GM21360 (cell line): ENCODE results near the gene NUP210L.
A peak's percentile ranks its signal among the peaks of the same experiment; 100 is the strongest.

Experiments
- ATAC-seq: cut with Tn5 transposase; IDR thresholded peaks from one replicate; pipeline ENCODE4 v1.9.1; 2021; ENCODE audit warnings: mild to moderate bottlenecking, moderate library complexity; ENCODE audit not compliant: unreplicated experiment

The NUP210L gene

DNA sequence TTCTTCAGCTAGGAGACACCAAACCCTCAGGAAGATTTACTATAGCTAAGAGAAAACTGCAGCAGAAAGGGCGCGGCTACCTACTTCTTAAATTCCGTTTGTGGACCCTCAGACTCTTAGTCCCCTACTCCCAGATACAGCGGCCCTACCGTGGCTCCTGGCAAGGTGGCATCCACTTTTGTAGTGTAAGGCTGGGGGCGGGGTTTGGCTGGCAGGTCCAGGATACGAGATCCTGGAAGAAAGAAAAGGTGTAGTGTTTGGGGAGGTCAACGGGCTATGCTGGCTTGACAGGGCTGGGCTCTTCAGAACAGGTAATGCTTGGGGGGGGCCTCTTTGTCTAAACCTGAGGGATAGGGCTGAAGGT is 186.9 kb downstream of the NUP210L start:
- no peak for ATAC-seq

DNA sequence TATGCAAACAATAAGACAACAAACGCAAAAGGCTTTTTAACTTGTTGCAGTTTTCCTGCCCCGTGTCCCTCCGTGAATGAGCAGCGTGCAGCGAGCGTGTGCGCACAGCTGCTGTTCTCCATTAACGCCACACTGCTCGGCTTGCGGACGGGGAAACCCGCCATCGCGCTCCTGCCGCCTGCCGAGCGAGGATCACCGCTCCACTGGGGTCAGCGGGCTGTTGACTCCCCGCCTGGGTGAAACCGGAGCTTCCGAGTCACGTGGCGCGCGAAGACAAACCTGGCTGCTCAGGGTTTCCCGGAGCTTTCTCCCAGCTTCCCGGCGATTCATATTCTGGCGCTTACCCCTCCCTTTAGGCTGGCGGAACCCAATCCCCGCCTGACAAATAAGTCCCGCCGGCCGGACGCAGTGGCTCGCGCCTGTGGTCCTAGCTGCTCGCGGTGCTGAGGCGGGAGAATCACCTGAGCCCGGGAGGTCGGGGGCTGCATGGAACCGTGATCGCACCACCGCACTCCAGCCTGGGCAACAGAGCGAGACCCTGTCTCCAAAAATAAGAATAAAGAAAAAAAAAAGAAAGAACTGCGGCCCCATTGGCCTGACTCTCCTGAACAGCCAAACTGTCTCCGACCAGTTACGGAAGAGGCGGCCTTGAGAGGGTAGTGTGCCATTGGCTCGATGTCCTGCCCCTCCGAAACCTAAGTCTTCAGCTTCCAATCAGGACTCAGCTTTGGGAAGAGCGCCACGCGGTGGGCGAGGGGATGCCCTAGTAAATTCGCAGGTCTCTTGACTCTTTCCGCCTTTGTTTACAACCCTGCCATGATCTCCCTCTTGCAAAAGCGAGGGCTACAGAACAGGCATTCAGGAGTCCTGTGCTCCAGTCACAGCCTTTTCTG is 187.5 kb downstream of the NUP210L start, which contains the start of gene CREB3L4:
TSS of gene CREB3L4 (plus strand) at position 796 of the 893 bp plus-strand sequence. CDS start 624 bp downstream, outside the sequence.
- peak; percentile 66 for ATAC-seq

DNA sequence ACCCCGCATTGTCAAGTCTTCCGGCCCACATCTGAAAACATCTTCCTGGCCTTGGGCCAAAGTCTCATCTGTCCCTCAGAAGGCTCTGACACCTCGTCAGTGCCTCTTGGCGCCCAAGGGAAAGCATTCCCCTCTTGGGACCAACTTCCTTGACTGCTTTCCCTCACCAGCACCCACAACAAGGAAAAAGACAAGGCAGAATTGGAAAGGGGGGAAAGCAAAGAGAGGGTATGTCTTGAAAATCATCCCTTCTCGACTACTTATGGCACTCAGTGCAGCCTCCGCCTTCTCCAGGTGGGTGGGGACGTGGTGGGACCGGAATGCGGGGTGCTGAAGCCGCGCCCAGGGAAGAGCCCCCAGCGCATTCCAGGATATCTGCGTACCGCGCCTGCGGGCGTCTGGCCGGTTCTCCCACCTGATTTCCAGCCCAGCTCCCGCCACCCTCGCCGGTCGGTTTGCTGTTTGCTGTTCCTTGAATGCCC is 191.0 kb downstream of the NUP210L start:
- ATAC-seq = peak; percentile 2

DNA sequence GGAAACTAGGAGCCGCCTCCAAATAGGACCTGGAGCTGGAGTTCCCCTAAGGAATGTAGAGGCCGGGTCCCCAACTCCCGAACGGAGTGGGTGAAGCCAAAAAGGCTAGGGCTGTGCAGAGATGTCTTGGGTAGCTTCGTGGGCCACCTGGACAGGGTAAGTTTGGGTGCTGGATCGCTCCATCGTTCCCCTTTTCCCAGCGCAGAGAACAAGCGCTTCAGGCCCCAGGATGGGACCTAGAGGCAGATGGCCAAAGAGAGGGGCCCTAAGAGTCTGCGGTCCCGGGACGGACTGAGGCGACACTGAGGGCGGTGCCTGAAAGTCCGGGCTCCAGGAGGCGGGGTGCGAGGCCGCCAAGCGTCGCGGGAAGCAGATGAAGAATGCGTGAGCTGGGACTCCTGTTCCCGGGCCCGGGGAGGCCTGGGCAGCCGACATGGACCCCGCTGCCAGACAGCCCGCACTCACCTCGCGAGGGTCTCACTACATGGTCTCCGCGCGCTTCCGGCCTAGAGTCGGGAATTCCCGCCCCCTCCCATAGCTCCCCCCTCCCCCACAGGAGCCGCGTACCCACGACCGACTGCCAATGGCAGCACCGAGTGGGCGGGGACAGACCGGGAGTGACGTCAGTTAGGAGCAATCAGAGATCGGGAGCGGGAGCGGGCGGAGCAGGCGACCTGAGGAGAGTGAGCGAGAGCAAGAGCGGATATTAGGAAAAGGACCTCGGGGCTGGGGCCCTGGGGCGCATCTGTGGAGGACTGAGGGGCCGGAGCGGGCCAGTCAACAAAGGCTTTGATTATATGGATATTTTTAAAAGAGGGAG is 191.6 kb downstream of the NUP210L start, which contains the start of gene SLC39A1:
TSS of gene SLC39A1 (minus strand) at position 508 of the 820 bp plus-strand sequence. CDS start 822 bp downstream, outside the sequence.
- ATAC-seq = peak; percentile 29

DNA sequence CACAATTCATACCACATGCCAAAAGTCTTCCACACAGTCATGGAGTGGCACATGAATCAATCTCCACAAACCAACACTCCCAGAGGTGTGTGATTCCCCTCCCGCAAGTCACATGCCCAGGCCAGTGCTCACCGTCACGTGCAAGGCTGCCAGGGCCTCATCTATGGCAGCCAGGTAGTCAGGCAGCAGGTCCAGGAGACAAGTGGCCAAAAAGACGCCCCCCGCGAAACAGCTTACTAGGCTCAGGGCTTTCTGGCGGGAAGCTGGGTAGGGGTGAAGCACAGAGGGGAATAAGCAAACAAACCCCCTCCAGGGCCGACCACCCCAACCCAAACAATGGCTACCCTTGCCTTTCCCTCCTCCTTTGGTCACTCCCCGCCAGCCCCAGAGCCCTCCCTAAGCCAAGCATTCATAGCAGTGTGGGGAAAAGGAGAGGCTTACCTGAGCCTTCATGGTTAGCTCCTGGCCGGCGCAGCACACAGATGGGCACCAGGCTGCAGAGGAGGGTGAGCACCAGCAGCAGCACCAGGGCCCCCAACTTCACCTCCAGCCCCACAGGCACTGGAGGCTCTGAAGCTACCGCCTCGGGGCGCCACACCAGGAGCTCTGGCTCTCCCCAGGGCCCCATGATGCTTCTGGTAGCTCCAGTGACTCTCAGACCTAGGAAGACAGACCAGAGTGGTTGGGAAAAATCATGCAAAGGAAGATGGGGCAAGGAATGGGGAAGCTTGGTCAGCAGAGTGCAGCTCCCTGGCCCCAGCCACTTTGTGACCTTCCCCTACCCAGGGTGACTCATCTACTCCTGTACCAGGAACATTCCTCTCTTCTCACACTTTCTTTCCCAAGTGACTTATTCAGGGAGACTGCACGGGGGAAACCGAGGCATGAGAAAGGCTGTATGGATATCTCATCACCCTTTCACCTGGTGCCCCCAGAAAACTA is 192.5 kb downstream of the NUP210L start:
- ATAC-seq = no peak

DNA sequence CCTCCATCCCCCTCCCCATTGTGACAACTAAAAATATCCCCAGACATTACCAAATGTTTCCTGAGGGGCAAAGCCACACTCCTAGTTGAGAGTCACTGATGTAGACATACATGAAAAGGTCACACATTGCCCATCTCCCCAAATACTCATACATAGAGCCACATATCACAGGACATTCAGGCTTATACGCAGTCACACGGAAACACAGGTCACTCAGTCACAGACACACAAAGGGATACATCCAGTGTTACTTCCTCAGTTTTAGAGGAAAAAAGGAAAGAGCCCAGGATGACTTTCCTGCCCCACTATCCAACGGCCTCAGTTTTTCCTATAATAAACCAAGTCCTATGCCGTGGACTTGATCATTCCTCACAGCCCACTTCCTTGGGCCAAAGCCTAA is 193.5 kb downstream of the NUP210L start:
- no peak for ATAC-seq

DNA sequence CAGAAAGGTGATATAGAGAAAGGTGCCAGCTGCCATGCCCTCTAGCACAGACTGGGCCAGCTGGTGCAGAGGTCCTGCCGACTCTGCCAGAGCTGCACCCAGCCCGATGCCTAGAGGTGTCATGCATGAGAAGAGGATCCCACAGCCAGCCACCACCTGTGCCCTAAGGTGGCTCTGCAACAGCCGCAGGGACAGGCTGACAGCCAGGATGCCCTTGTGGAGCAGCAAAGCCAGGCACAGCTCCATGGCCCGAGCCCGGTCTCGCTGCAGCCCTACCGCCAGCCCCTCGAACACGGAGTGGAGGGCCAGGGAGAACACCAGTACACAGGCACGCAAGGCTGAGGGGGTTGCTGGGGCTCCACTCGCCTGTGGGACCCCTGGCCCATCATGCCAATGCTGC is 194.7 kb downstream of the NUP210L start:
- no peak for ATAC-seq

DNA sequence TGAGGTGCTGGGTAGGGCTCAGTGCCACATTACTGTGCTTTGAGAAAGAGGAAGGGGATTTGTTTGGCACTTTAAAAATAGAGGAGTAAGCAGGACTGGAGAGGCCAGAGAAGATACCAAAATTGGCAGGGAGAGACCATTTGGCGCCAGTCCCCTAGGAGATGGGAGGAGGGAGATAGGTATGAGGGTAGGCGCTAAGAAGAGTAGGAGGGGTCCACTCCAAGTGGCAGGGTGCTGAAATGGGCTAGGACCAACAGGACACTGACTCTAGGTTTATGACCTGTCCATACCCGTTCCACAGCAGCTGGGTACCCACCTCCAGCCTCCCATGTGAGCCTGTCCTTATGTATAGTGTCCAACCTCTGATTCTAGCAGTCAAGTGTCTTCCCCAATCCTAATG is 195.4 kb downstream of the NUP210L start:
- ATAC-seq = no peak

DNA sequence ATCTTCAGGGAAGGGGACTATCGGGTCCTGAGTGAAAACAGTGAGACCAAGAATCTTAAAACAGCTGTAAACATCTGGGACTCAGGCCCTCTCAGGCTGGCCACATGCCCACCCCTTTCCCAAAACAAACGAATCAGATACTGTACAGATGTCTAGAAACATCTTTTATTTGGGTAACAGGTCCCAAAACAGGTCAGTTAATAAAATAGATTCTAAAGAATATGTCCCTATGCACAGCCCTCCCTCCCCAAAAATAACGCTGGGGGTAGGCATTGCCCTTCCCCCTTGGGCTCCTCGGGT is 196.0 kb downstream of the NUP210L start:
- no peak for ATAC-seq

DNA sequence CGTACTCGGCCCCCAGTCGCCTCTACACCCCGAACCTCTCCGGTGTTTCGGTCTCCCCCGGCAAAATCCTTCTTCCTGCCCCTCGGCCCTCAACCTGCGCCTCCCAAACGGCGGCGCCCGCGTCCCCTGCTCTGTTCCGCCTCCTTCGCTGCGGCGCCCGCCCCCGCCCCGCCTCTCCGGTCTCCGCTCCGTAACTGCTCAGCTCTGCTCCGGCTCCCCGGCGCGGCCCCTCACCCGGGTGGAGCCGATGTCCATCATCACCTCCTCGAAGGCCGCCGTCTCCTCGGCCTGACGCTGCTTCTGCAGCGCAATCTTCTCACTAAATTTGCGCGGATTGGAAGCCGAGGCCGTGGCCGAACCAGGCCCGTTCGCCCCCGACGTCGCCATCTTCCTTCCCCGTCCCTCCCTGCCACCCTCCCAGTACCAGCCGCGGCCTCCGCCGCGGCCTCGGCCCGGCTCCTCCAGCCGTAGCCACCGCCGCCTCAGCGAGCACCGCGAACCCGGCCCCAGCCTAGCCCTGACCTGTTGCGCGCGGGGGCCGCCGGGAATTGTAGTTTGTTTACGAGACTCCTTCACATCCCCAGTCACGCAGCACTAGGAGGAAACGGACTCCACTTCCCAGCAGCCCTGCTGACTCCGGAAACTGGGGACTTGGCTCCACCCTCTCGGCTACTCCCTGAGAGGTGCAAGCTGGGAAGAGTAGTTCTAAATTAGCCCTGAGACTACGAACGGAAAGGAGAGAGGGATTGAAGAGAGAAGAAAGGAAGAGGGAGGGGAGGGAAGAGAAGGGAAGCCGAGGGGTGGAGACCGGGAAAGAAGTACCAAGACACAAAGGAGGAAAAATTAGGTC is 196.5 kb downstream of the NUP210L start, which contains the start of gene CRTC2:
TSS of gene CRTC2 (minus strand) at position 502 of the 850 bp plus-strand sequence. CDS start at position 387, 115 bp downstream.
- ATAC-seq = peak; percentile 72

DNA sequence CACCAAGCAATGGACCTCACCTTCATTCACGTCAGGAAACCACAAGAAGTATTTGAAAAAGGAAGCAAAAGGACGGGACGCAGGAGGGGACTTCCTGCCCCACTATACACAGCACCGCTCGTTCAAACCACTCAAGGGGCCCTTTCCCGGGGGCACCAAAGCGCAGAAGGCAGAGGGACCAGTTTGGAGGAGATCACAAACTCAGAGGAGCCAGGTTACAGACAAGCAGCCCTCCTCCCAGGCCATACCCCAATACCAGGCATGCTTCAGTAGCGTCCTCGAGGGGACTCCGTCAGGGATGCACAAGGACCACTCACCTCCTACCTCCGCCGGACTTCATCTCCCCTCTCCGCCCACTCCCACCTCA is 197.1 kb downstream of the NUP210L start:
- peak; percentile 1 for ATAC-seq

DNA sequence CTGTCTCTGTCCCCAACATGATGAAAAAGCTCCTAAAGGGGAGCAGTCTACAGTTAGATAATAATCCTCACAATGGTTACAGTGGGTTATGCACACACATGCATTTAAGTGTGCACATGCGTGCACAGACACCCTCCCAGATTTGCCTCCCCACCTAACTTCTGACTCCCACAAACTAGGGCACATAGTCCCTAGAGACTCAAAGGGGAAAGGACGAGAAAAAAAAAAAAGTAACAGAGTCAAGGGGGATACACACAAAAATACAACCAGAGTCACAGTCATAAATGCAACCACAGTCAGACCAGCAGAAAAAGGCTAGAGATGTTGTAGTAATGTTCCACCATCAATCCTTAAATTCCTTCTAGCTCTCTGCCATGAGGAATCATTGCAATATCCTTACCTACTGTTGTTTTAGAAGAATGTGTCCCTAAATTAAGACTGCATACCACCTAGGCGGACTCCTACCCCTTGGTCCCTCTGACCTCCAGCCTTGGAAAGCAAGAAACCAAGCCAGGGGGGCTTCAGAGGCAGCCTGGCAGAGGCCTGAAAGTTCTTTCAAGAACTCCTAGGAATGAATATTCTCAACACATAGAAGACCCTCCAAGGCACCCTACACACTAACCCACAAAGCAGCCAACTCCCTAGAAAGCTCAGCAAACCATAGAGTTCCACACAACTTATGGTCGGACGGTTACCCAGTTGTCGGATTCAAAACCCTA is 197.7 kb downstream of the NUP210L start:
- no peak for ATAC-seq

DNA sequence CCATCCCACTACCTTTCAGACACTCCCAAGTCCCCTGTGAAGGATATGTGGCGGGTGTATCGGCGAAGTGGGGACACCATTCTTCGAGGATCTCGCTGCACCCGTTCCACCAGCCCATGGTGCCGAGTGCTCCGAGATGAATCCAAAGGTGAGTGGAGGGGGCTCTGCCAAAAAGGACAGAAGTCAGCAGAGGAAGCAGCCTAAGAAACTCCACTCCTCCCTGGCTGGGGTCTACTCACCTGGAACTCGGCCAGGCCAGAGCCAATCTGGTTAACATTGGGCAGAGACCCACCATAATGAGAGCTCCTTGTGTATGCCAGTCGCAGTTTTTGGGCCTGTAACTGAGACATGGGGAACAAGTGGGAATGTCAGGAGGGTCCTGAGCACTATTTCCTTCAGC is 200.0 kb downstream of the NUP210L start:
- no peak for ATAC-seq

DNA sequence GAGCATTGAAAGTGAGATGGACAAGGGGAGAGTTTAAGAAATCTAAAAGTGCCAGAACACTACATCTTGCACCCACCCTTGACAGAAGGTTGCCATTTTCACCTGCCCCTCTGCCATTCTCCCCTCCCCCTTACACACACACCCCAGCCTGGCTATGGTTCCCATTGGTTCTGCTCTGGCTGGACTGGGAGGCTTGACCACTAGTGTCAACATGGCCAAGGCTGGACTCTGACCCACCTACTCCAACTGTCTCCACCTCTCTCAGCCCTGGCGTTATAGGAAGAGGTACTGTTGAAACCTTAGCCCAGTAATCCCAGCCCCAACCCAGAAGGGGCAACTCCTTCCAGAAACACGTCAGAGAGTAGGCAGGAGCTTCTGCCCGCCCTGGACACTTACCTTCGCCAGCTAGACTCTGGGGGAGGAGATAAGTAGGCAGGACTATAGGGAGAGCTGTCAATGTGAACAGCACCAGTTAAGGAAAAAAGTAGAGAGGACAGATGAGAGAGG is 201.0 kb downstream of the NUP210L start:
- ATAC-seq = no peak

DNA sequence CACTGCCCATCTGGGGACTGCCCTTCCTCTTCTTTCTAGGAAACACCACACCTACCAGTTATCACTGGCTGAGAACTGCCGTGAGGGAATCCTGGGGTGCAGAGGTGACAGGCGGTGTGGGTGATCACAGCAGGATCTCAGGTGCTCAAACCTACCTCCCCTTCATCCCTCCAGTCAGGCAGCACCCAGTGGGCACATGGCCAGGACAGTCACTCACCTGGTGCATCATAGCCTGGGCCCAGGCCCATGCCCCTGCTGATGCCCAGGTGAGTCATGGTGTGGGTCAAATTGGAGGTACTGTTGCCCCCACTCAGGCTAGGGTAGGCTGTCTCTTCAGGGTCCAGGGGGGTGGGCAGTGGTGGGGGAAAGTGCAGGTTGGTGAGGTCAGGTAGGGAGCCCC is 203.1 kb downstream of the NUP210L start:
- no peak for ATAC-seq

DNA sequence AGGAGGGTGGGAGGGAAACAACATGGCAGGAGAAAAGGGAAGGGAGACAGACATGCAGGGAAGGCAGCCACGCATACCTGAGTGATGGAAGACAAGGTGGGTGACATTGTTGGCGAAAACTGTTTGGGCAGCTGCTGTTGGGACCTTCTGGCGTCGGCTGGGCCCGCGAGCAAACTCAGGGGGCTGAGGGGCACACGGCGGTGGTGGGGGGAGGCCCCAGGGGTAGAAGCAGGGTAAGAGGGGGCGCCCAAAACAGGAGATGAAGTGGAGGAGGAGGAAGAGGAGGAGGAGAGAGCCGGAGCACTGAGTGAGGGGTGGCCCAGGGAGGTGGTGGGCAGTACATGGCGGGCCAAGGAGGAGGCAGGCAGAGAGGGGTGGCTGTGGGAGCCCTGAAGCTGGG is 203.7 kb downstream of the NUP210L start:
- ATAC-seq = no peak

DNA sequence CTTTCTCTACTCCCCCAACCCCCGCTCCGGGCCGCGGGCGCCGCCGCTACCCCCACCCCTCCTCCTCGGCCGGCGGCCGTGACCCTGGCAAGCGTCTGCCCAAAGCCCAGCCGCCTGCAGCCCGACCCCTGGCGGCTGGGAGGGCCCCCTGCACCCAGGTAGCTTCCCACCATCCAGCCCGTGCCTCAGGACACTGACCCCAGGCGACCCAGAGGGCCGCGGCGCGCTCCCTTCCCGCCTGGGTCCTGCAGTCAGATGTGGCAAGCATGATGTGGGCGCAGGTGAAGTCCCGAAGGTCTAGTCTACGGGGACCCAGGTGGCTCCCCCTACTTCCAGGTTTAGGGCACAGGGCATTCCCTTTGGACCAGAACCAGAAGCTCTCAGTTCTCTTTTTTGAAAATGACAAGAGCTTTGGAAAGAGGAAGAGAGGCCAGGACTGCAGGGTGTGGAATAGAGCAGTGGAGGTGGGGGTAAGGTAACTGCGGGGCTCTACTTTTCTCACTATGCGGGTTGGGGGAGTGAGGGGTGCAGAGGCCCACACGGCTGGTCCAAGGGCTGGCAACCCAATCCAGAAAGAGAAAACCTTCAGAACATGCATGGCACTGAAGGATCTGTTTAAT is 208.1 kb downstream of the NUP210L start, which contains the start of gene DENND4B:
TSS of gene DENND4B (minus strand) at position 97 of the 620 bp plus-strand sequence. CDS start 2,344 bp downstream, outside the sequence.
- ATAC-seq = peak; percentile 54
